Measurements from ENCODE around the gene SMIM3. TPM values are rescaled to one million over a fixed set of nuclear protein-coding genes. Genes with fewer than 3 reads are reported as not detected.

The SMIM3 gene
- total RNA-seq, 4 donors from 2014 or later: 35.9 to 58.3 (median 47.9) TPM

DNA sequence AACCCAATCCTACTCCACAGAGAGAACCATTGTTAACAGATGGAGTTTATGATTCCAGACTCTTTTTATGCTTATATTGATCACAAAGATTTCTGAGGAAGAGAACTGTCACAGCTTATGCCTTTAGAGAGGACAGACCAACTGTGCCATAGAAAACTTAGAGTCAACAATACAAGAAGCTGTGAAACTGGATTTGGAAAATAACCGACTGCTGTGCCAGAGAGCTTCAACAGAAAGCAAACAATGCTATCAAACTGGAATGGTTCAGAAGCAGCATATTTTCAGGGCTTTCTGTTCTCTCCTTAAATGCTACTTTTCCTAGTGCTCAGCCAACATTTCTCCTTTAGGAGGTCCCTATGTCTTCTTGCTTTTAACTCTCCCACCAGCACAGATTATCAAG, 24.7 kb upstream of the SMIM3 start:
- Histone ChIP-seq H3K9me3 (no peaks in the 10 kb centered on the region), H3K27ac (no peak overlapping the region), H3K36me3 (peaks cover 9 to 56% of the 10 kb centered on the region in 2 donors), H3K27me3 (no peaks in the 10 kb centered on the region), H3K4me3 (no peak overlapping the region), H3K4me1 (peaks cover 8 to 59% (median 8%) of the 10 kb centered on the region in 3 donors)
- 64 to 100% methylated on average over 1 of the region's 1 CpG for WGBS, 2 donors (ENCODE audit: low coverage in 1 of 2)
- TF ChIP-seq, protein P1, sequence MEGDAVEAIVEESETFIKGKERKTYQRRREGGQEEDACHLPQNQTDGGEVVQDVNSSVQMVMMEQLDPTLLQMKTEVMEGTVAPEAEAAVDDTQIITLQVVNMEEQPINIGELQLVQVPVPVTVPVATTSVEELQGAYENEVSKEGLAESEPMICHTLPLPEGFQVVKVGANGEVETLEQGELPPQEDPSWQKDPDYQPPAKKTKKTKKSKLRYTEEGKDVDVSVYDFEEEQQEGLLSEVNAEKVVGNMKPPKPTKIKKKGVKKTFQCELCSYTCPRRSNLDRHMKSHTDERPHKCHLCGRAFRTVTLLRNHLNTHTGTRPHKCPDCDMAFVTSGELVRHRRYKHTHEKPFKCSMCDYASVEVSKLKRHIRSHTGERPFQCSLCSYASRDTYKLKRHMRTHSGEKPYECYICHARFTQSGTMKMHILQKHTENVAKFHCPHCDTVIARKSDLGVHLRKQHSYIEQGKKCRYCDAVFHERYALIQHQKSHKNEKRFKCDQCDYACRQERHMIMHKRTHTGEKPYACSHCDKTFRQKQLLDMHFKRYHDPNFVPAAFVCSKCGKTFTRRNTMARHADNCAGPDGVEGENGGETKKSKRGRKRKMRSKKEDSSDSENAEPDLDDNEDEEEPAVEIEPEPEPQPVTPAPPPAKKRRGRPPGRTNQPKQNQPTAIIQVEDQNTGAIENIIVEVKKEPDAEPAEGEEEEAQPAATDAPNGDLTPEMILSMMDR (IDR thresholded peaks at IDR 0.05): no peak
- TF ChIP-seq EP300 (IDR thresholded peaks at IDR 0.05) (no peak), POLR2AphosphoS5 (IDR thresholded peaks at IDR 0.05) (no peak), POLR2A (IDR thresholded peaks at IDR 0.05) (no peak)
- ATAC-seq: no peak

GRCh38 chr5:150757087-150757649, 21.4 kb upstream of the SMIM3 start:
- TF ChIP-seq, protein P1 (IDR thresholded peaks at IDR 0.05): no peak
- no peak for TF ChIP-seq POLR2AphosphoS5 (IDR thresholded peaks at IDR 0.05)
- no peak for TF ChIP-seq EP300 (IDR thresholded peaks at IDR 0.05)
- no peak for TF ChIP-seq POLR2A (IDR thresholded peaks at IDR 0.05)
- Histone ChIP-seq H3K27ac (peak overlapping the region in 3 of 4 donors; percentile 92 to 96 (median 95)), H3K27me3 (no peaks in the 10 kb centered on the region), H3K9me3 (no peaks in the 10 kb centered on the region), H3K4me3 (peak overlapping the region in 1 of 2 donors; percentile 68), H3K36me3 (peaks cover 5 to 39% of the 10 kb centered on the region in 2 donors), H3K4me1 (peaks cover 8 to 48% (median 8%) of the 10 kb centered on the region in 3 donors)
- ATAC-seq: no peak
- 58 to 64% methylated on average over 1 of the region's 1 CpG for WGBS, 2 donors (ENCODE audit: low coverage in 1 of 2)

- Histone ChIP-seq H3K4me3 (peak overlapping the region; percentile 68 to 86), H3K9me3 (no peaks in the 10 kb centered on the region), H3K4me1 (peaks cover 8 to 54% (median 8%) of the 10 kb centered on the region in 3 donors), H3K36me3 (peaks cover 5 to 29% of the 10 kb centered on the region in 2 donors), H3K27ac (peak overlapping the region; percentile 92 to 96 (median 94)), H3K27me3 (no peaks in the 10 kb centered on the region)
- 0 to 2% methylated on average over 3 to 11 of the region's 12 CpGs for WGBS, 2 donors (ENCODE audit: low coverage in 1 of 2)
- TF ChIP-seq, protein P1 (IDR thresholded peaks at IDR 0.05): no peak
- TF ChIP-seq POLR2AphosphoS5 (IDR thresholded peaks at IDR 0.05): no peak
- TF ChIP-seq POLR2A (IDR thresholded peaks at IDR 0.05): peak in 1 of 2 donors; percentile 18
- peak; percentile 28 for ATAC-seq
Measured at GRCh38 chr5:150758203-150758530, 20.4 kb upstream of the SMIM3 start.

DNA sequence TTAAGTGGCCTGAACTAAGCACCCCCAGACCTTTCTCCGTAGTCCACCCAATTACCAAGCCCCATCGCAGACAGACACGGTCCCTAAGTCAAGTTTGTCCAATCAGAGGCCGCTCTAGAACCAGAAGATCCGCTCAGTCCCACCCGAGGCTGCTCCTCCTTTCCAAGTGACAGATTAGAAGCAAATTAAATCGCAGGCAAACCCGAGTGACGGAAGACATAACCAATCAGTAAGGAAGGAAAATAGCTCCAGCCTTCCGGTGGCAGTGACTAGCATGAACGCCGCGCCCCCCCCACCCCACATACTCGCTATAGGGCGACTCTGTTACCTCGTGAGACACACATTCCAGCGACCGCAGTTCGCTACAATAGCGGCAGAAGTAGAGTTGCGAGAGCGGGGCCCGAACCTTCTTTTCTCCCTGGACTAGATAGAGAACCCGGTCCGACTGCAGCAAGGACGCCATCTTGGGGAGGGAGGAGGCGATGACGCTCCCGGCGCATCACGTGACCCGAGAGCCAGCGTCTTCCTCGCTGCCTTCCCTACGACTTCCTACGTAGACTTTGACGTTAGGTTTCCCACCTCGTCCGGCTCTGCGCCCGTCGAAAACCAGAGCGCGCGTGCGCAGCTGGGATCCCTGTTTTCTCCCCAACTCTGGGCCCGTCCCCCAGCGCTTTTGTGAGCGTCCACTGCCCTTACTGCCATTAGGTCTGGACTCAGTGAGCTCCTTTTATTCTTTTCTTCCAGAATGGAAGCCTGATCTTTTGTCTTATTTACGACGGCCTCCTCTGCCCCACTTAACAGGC, 19.8 kb upstream of the SMIM3 start, which contains the start of gene DCTN4:
TSS of gene DCTN4 (minus strand) at position 487 of the 803 bp plus-strand sequence. CDS start at position 463, 24 bp downstream.
- peak; percentile 75 for TF ChIP-seq POLR2AphosphoS5 (IDR thresholded peaks at IDR 0.05)
- TF ChIP-seq EP300 (IDR thresholded peaks at IDR 0.05): no peak
- TF ChIP-seq, protein P1 (IDR thresholded peaks at IDR 0.05): no peak
- TF ChIP-seq POLR2A (IDR thresholded peaks at IDR 0.05): peak in 1 of 2 donors; percentile 59
- H3K9me3 ChIP-seq: no peaks in the 10 kb centered on the region
- H3K27me3 ChIP-seq: no peaks in the 10 kb centered on the region
- peaks cover 8 to 52% (median 8%) of the 10 kb centered on the region in 3 donors for H3K4me1 ChIP-seq
- WGBS, 2 donors (ENCODE audit: low coverage in 1 of 2): 1 to 2% methylated on average over 23 to 26 of the region's 51 CpGs
- peak within 1 kb of the TSS; percentile 92 to 96 (median 94) for H3K27ac ChIP-seq
- peaks cover 4 to 24% of the 10 kb centered on the region in 2 donors for H3K36me3 ChIP-seq
- peak; percentile 96 for ATAC-seq
- peak within 1 kb of the TSS; percentile 68 to 86 for H3K4me3 ChIP-seq

All from gastroesophageal sphincter (tissue), 4 donors.